Memory B cell (primary cell): ENCODE data around the gene CYTH3.
"Not testable (repeated sequence)": the region's sequence is repeated elsewhere in the genome, so short reads cannot be mapped to it uniquely, and the experiment has no call there.

Experiments used
- ATAC-seq: fragments of 150-1000 bp; cut with Tn5 transposase; 2 replicates; pipeline ENCODE4 v1.10.0; 2021; ENCODE audit warnings: low read depth, mild to moderate bottlenecking, moderate library complexity
- DNase-seq, 2 donors: peaks; one replicate each; pipeline ENCODE4 v3.0.0; 2022; ENCODE audit warnings: low spot score in 2 of 2
- H3K27ac Mint-ChIP-seq: one replicate; pipeline ENCODE4 v1.8.0; 2022; ENCODE audit warnings: mild to moderate bottlenecking, moderate library complexity, mixed read lengths
- H3K27me3 Mint-ChIP-seq: one replicate; pipeline ENCODE4 v1.8.0; 2022; ENCODE audit warnings: mixed read lengths
- H3K36me3 Mint-ChIP-seq: one replicate; pipeline ENCODE4 v1.8.0; 2022; ENCODE audit warnings: mild to moderate bottlenecking, mixed read lengths
- H3K4me1 Mint-ChIP-seq: one replicate; pipeline ENCODE4 v1.8.0; 2022; ENCODE audit warnings: mixed read lengths
- H3K4me3 Mint-ChIP-seq: one replicate; pipeline ENCODE4 v1.8.0; 2022; ENCODE audit warnings: mild to moderate bottlenecking, moderate library complexity, mixed read lengths
- H3K9me3 Mint-ChIP-seq: one replicate; pipeline ENCODE4 v1.8.0; 2022; ENCODE audit warnings: mixed read lengths

CYTH3 gene

GRCh38 chr7:6197801-6198551 lies 74.4 kb downstream of the CYTH3 start:
- Mint-ChIP-seq H3K4me1 (peaks cover 2% of the 10 kb centered on the region), H3K36me3 (no peaks in the 10 kb centered on the region), H3K9me3 (no peaks in the 10 kb centered on the region), H3K27me3 (peaks cover 7% of the 10 kb centered on the region), H3K4me3 (no peak overlapping the region), H3K27ac (no peak overlapping the region)
- ATAC-seq (no peak), DNase-seq (no peak)

DNA sequence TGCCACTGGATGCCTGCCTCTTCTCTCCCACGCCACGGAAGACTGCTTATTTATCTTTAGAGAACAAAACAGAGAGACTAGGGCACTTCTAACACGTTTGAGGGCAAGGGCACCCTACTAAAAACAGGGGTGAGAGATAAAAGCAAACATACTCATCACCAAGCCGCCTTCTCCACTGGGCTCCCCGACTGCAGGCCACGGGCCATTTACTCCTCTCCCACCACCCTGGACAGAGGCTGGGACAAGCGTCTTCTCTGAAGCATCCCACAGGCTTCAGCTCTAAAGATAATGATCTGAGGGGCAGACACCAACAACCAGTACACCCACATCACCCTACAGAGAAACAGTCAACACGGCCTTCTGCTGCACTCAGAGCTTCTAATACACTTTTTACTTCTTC lies 78.7 kb downstream of the CYTH3 start:
- H3K36me3 Mint-ChIP-seq = no peaks in the 10 kb centered on the region
- H3K4me1 Mint-ChIP-seq = peaks cover 2% of the 10 kb centered on the region
- H3K9me3 Mint-ChIP-seq = no peaks in the 10 kb centered on the region
- ATAC-seq (no peak), DNase-seq (no peak)
- H3K4me3 Mint-ChIP-seq = no peak overlapping the region
- H3K27me3 Mint-ChIP-seq = peaks cover 7% of the 10 kb centered on the region
- no peak overlapping the region for H3K27ac Mint-ChIP-seq

DNA sequence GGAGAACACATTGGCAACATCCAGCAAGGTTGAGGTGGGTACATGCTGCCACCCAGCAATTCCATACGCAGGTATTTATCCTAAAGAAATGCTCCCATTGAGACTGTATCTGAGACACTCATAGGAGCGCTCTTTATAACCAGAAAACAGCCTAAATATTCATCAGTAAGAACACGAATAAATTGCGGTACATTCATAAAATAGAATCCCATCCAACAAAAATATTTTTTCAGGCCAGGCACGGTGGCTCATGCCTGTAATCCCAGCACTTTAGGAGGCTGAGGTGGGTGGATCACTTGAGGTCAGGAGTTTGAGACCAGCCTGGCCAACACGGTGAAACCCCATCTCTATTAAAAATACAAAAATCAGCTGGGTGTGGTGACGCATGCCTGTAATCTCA lies 81.9 kb downstream of the CYTH3 start:
- not testable (repeated sequence) for H3K9me3 Mint-ChIP-seq, H3K4me1 Mint-ChIP-seq, H3K27ac Mint-ChIP-seq, H3K27me3 Mint-ChIP-seq, ATAC-seq, H3K36me3 Mint-ChIP-seq, DNase-seq, H3K4me3 Mint-ChIP-seq

GRCh38 chr7:6188389-6188788 lies 84.0 kb downstream of the CYTH3 start:
- Mint-ChIP-seq H3K36me3 (peaks cover 4% of the 10 kb centered on the region), H3K4me1 (no peaks in the 10 kb centered on the region), H3K27me3 (no peaks in the 10 kb centered on the region), H3K9me3 (no peaks in the 10 kb centered on the region), H3K4me3 (no peak overlapping the region), H3K27ac (no peak overlapping the region)
- no peak for ATAC-seq
- no peak for DNase-seq

- DNase-seq (no peak), ATAC-seq (no peak)
- Mint-ChIP-seq H3K4me1 (no peaks in the 10 kb centered on the region), H3K27me3 (no peaks in the 10 kb centered on the region), H3K36me3 (peaks cover 4% of the 10 kb centered on the region), H3K27ac (no peak overlapping the region), H3K4me3 (no peak overlapping the region), H3K9me3 (no peaks in the 10 kb centered on the region)
These were observed 85.8 kb downstream of the CYTH3 start for GRCh38 chr7:6186577-6186976.

DNA sequence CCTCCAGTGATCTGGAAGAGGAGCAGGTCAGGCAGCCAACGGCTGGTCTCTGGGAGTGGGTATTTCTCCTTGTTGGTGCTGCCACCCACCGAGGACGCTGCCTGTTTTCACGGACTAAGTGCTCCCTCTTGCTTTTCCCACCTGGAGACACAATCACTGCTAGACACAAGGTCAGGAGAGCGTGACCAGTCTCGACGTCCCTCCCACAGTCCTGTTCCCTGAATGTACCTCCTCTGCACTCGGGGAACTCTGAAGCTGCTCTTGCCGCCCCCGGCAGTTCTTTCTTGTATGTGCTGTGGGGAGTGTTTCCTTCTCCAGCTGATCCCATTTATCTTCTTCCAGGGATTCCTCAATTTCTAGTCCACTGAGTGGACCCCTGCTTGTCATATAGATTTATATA lies 89.4 kb downstream of the CYTH3 start:
- Mint-ChIP-seq H3K27ac (no peak overlapping the region), H3K36me3 (peaks cover 4% of the 10 kb centered on the region), H3K4me3 (no peak overlapping the region), H3K27me3 (no peaks in the 10 kb centered on the region), H3K4me1 (no peaks in the 10 kb centered on the region), H3K9me3 (no peaks in the 10 kb centered on the region)
- DNase-seq (no peak), ATAC-seq (no peak)

DNA sequence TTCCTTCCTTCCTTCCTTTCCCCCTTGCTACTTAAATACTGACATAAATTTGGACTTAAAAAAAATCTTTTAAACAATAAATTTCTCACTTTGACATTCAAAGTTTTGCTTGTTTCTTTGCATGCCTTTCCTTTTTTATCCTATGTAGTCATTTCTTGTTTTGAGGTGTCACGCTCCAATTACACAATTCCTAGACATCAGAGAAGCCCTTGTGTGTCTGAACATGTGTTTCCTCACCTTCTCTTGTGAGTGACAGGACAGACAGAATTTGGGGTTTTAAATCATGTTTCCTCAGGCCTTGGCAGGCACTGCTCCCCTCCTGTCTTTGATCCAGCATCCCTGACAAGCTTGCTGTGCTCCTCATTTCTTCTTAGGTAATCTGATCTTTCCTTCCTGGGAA lies 91.3 kb downstream of the CYTH3 start:
- Mint-ChIP-seq H3K9me3 (no peaks in the 10 kb centered on the region), H3K4me1 (no peaks in the 10 kb centered on the region), H3K27ac (no peak overlapping the region), H3K4me3 (no peak overlapping the region), H3K36me3 (peaks cover 6% of the 10 kb centered on the region), H3K27me3 (no peaks in the 10 kb centered on the region)
- ATAC-seq (no peak), DNase-seq (no peak)

GRCh38 chr7:6180344-6180725 lies 92.1 kb downstream of the CYTH3 start:
- no peaks in the 10 kb centered on the region for H3K27me3 Mint-ChIP-seq
- peaks cover 4% of the 10 kb centered on the region for H3K36me3 Mint-ChIP-seq
- no peaks in the 10 kb centered on the region for H3K4me1 Mint-ChIP-seq
- no peak overlapping the region for H3K4me3 Mint-ChIP-seq
- DNase-seq = no peak
- no peak for ATAC-seq
- no peak overlapping the region for H3K27ac Mint-ChIP-seq
- no peaks in the 10 kb centered on the region for H3K9me3 Mint-ChIP-seq

DNA sequence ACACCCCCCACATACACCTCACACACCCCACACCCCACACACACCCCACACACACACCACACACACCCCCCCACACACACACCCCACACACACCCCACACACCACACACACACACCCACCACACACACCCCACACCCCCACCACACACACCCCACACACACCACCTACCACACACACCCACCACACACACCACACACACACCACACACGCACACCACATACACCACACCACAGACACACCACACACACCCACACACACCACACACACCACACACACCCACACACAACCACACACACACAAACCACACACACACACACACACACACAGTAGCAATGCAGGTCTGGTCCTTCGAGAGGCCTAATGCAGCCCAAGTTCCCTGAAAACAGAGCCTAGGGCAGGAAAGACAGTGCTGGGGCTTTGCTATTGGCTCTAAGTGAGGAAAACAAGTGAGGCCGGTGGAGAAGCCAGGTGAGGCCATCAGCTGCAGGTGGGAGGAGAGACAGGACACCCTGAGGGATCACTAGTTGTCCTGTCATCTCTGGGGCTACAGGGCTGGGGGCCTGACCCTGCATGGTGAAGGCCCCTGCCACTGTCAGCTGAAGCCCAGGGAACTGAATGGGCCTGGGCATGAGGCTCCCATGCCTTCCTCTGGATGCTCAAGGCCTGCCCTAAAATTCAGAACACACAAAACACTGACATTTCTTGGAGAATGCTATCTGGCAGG lies 92.6 kb downstream of the CYTH3 start:
- no peaks in the 10 kb centered on the region for H3K9me3 Mint-ChIP-seq
- DNase-seq = no peak
- no peaks in the 10 kb centered on the region for H3K27me3 Mint-ChIP-seq
- no peaks in the 10 kb centered on the region for H3K4me1 Mint-ChIP-seq
- peaks cover 4% of the 10 kb centered on the region for H3K36me3 Mint-ChIP-seq
- no peak overlapping the region for H3K4me3 Mint-ChIP-seq
- H3K27ac Mint-ChIP-seq = no peak overlapping the region
- no peak for ATAC-seq

DNA sequence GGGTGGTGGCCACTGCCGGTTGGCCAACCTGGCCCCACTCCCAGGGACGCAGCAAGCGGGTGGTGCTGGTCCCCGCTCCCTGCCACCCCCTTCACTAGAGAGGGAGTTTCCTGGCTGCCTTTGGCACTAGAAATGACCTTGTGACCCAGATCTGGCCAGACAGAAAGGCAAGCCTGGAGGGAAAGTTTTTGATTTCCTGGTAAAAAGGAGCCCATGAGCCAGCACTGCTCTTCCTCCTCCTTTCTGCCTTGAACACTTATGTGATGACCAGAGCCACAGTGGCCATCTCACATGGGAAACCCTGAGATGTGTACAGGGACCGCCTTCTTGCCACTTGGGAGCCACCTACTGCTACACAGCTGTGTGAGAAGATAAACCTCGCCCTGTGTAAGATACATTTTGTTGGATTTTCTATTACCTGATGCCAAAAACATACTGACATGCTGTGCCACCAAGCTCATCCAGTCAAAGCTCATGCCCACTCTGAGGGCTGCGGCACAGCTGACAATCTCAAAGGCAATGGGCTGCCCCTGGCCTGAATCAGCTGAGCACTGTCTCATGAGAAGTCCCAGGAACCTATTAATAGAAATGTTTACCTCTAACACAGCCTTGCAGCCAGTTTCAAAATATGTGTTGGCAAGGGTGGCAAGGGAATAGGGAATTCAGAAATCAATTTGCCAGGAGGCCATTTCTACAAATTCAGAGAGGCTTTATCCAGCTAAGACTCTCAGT lies 94.0 kb downstream of the CYTH3 start:
- ATAC-seq (no peak), DNase-seq (no peak)
- H3K27me3 Mint-ChIP-seq = no peaks in the 10 kb centered on the region
- H3K27ac Mint-ChIP-seq = no peak overlapping the region
- H3K4me1 Mint-ChIP-seq = no peaks in the 10 kb centered on the region
- no peaks in the 10 kb centered on the region for H3K9me3 Mint-ChIP-seq
- H3K36me3 Mint-ChIP-seq = peaks cover 4% of the 10 kb centered on the region
- no peak overlapping the region for H3K4me3 Mint-ChIP-seq

DNA sequence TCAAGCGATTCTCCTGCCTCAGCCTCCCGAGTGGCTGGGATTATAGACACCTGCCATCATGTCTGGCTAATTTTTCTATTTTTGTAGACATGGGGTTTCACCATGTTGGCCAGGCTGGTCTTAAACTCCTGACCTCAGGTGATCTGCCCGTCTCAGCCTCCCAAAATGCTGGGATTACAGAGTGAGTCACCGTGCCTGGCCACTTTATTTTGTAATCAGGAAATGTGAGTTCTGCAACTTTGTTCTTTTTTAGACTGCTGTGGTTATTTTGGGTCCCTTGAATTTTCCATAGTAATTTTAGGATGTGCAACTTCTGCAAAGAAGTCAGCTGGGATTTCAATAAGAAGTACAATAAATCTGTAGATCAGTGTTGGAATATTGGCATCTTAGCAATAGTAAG lies 96.8 kb downstream of the CYTH3 start:
- no peaks in the 10 kb centered on the region for H3K4me1 Mint-ChIP-seq
- H3K27me3 Mint-ChIP-seq = no peaks in the 10 kb centered on the region
- no peak for ATAC-seq
- peaks cover 4% of the 10 kb centered on the region for H3K36me3 Mint-ChIP-seq
- no peaks in the 10 kb centered on the region for H3K9me3 Mint-ChIP-seq
- no peak for DNase-seq
- H3K27ac Mint-ChIP-seq = no peak overlapping the region
- no peak overlapping the region for H3K4me3 Mint-ChIP-seq

DNA sequence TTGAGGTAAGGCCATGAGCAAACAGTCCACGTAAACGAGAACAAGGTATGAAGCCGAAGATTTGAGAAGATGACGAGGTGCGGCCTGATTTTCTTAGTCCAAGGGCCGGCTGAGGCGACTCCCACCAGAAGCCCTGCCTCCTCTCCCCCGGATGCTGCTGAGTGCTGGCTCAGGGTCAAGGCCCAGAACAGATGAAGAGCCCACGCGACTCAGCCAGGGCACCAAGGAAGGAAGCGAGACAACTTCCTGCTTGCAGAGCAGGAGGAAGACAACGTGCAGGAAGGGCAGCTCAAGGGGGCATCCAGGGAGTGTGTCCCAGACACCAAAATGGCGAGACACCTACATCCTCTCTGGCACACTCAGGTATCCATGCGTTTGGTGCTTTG lies 99.5 kb downstream of the CYTH3 start:
- no peak for ATAC-seq
- H3K27me3 Mint-ChIP-seq = no peaks in the 10 kb centered on the region

GRCh38 chr7:6172224-6172909 lies 100.1 kb downstream of the CYTH3 start:
- H3K9me3 Mint-ChIP-seq = no peaks in the 10 kb centered on the region
- DNase-seq (no peak), ATAC-seq (no peak)
- no peak overlapping the region for H3K27ac Mint-ChIP-seq
- no peak overlapping the region for H3K4me3 Mint-ChIP-seq
- no peaks in the 10 kb centered on the region for H3K4me1 Mint-ChIP-seq
- H3K36me3 Mint-ChIP-seq = peaks cover 9% of the 10 kb centered on the region
- H3K27me3 Mint-ChIP-seq = no peaks in the 10 kb centered on the region

More for the DNA sequence above, 99.5 kb downstream of the CYTH3 start:
- no peaks in the 10 kb centered on the region for H3K4me1 Mint-ChIP-seq
- H3K4me3 Mint-ChIP-seq = no peak overlapping the region
- no peak for DNase-seq
- peaks cover 8% of the 10 kb centered on the region for H3K36me3 Mint-ChIP-seq
- no peaks in the 10 kb centered on the region for H3K9me3 Mint-ChIP-seq
- no peak overlapping the region for H3K27ac Mint-ChIP-seq
